K562 (cell line): ENCODE results near the gene ACBD3. TPM values are rescaled to one million over a fixed set of nuclear protein-coding genes. Genes with fewer than 3 reads are reported as not detected.

Experiments used
- CHCHD3 ChIP-seq: fragments of 250-450 bp; sonication (Bioruptor Pico); IDR thresholded peaks from 2 replicates; pipeline ENCODE4 v2.1.2; 2022; ENCODE audit warnings: mild to moderate bottlenecking
- CHD1 ChIP-seq: fragments of 200-600 bp; sonication (generic); IDR thresholded peaks from one replicate; pipeline ENCODE4 v1.6.1; 2012; ENCODE audit warnings: mild to moderate bottlenecking, moderate library complexity, low read length, inconsistent platforms
- FUS ChIP-seq: fragments of 200-400 bp; formaldehyde crosslinking; optimal IDR thresholded peaks from 2 replicates; pipeline ENCODE3; 2017; ENCODE audit warnings: low read depth, low read length
- HIVEP1 ChIP-seq: fragments of 250-450 bp; sonication (Bioruptor Pico); IDR thresholded peaks from 2 replicates; pipeline ENCODE4 v1.4.0; 2020; ENCODE audit warnings: mild to moderate bottlenecking
- ID3 ChIP-seq, 2 experiments: fragments of 250-450 bp in 1 of 2; fragments of 450-650 bp in 1 of 2; sonication (Bioruptor Pico) in 1 of 2; IDR thresholded peaks; 2 replicates each; pipeline versions ENCODE4 v1.6.1 to v1.8.0; 2016 to 2021; ENCODE audit warnings: mild to moderate bottlenecking in 2 of 2, moderate library complexity in 2 of 2, missing compliant biosample characterization in 1 of 2, missing genetic modification characterization in 1 of 2
- LARP7 ChIP-seq: fragments of 450-650 bp; IDR thresholded peaks from 2 replicates; pipeline ENCODE4 v1.6.1; 2016
- MAFG ChIP-seq: fragments of 450-650 bp; conservative IDR thresholded peaks from 2 replicates; pipeline ENCODE4 v1.6.1; 2016; ENCODE audit warnings: missing genetic modification characterization, missing compliant biosample characterization
- MTA3 ChIP-seq: fragments of 450-650 bp; formaldehyde crosslinking; IDR thresholded peaks from 2 replicates; pipeline ENCODE4 v1.6.1; 2017; ENCODE audit warnings: mild to moderate bottlenecking, borderline replicate concordance
- MTF1 ChIP-seq: fragments of 250-450 bp; sonication (Bioruptor Pico); IDR thresholded peaks from 2 replicates; pipeline ENCODE4 v1.9.0; 2021; ENCODE audit warnings: moderate library complexity, mild to moderate bottlenecking, inconsistent platforms, borderline replicate concordance
- SMARCC2 ChIP-seq: fragments of 450-650 bp; IDR thresholded peaks from 2 replicates; pipeline ENCODE4 v1.6.1; 2017; ENCODE audit warnings: antibody characterized with exemption, moderate library complexity, mild to moderate bottlenecking, low read depth
- SP1 ChIP-seq: sonication (generic); formaldehyde crosslinking; IDR thresholded peaks from 2 replicates; pipeline ENCODE4 v1.8.1; 2022; ENCODE audit warnings: mild to moderate bottlenecking, missing genetic modification reagents
- SRF ChIP-seq, 2 experiments: fragments of 250-450, 450-650 bp in 1 of 2; sonication (Bioruptor Pico) in 1 of 2; sonication (generic) in 1 of 2; formaldehyde crosslinking; IDR thresholded peaks; 2 replicates each; pipeline versions ENCODE4 v1.5.0 to v1.5.1; 2020 to 2022; ENCODE audit warnings: mild to moderate bottlenecking in 1 of 2, missing genetic modification reagents in 1 of 2
- XRCC5 ChIP-seq: fragments of 200-400 bp; formaldehyde crosslinking; IDR thresholded peaks from 2 replicates; pipeline ENCODE4 v1.6.1; 2017; ENCODE audit warnings: low read depth, mild to moderate bottlenecking, low read length
- ZBTB17 ChIP-seq: fragments of 450-650 bp; formaldehyde crosslinking; IDR thresholded peaks from 2 replicates; pipeline ENCODE4 v1.4.0; 2020; ENCODE audit warnings: mild to moderate bottlenecking
- ZNF174 ChIP-seq: fragments of 250-450 bp; sonication (Bioruptor Pico); IDR thresholded peaks from 2 replicates; pipeline ENCODE4 v1.4.0; 2020; ENCODE audit warnings: mild to moderate bottlenecking
- ZNF583 ChIP-seq: fragments of 250-450 bp; sonication (Bioruptor Pico); IDR thresholded peaks from 2 replicates; pipeline ENCODE4 v1.4.0; 2020
- ZNF76 ChIP-seq: fragments of 250-450 bp; sonication (Bioruptor Pico); IDR thresholded peaks from 2 replicates; pipeline ENCODE4 v1.4.0; 2020; ENCODE audit warnings: mild to moderate bottlenecking, moderate library complexity, borderline replicate concordance
- polyA plus RNA-seq, 8 experiments: library from polyadenylated mRNA; depleted of rRNA in 4 of 8; stranded (reverse) in 5 of 8; unstranded in 3 of 8; fragments of >200 nt; fragmentation: Nextera tagmentation in 2 of 8; fragmentation: Illumina TruSeq in 1 of 8; extraction: Ambion mirVana in 2 of 8; extraction: Trizol in 1 of 8; gene quantifications; 2 replicates each; pipeline versions ENCODE4 v1.2.1 to v1.2.3, GENCODE V29; 2011 to 2014; ENCODE audit warnings: inconsistent platforms in 1 of 8, missing spikeins in 1 of 8
- total RNA-seq, 7 experiments: library from RNA; depleted of rRNA in 6 of 7; stranded (reverse); fragments of >200 nt in 6 of 7; fragmentation: Illumina TruSeq in 2 of 7; extraction: Trizol in 2 of 7; gene quantifications; 2 replicates each; pipeline versions ENCODE4 v1.2.1 to v1.2.3, GENCODE V29; 2011 to 2021; ENCODE audit warnings: low replicate concordance in 1 of 7
- TF ChIP-seq, protein P1 (sequence below), 2 experiments: IDR thresholded peaks; 2 replicates each; pipeline ENCODE4 v1.6.1; 2012; ENCODE audit warnings: improper control_type of control experiment in 2 of 2, low read depth in 2 of 2, low read length in 2 of 2, borderline replicate concordance in 1 of 2
- TF ChIP-seq, protein P2 (sequence below): fragments of 250-450 bp; sonication (Bioruptor Pico); IDR thresholded peaks from 2 replicates; pipeline ENCODE4 v1.4.0; 2020

Gene ACBD3
- total and polyA plus RNA-seq, 9 of the 15 experiments (the other 6 are each of a cell fraction or from before 2014, with no cell fraction given), result 11.1 to 36.7 (median 26.9) TPM

GRCh38 chr1:226121049-226121586, 65.4 kb downstream of the ACBD3 start (continued):
- no peak for TF ChIP-seq SMARCC2
- TF ChIP-seq ZNF76 (CRISPR knock-in tag), result 0 out of 2 replicates have a peak, but pooled peaks have one; percentile 64
- TF ChIP-seq LARP7, result no peak
- peak in 1 of 2 experiments; percentile 4; a peak in 1 of 4 replicates for TF ChIP-seq SRF (CRISPR knock-in tag; IDR thresholded peaks at IDR 0.05)
- 0 out of 2 replicates have a peak, but pooled peaks have one; percentile 30 for TF ChIP-seq MTA3
- no peak for TF ChIP-seq XRCC5
- 0 out of 2 replicates have a peak, but pooled peaks have one; percentile 14 for TF ChIP-seq ZNF583 (CRISPR knock-in tag)
- TF ChIP-seq FUS, result no peak
- TF ChIP-seq, protein P1, sequence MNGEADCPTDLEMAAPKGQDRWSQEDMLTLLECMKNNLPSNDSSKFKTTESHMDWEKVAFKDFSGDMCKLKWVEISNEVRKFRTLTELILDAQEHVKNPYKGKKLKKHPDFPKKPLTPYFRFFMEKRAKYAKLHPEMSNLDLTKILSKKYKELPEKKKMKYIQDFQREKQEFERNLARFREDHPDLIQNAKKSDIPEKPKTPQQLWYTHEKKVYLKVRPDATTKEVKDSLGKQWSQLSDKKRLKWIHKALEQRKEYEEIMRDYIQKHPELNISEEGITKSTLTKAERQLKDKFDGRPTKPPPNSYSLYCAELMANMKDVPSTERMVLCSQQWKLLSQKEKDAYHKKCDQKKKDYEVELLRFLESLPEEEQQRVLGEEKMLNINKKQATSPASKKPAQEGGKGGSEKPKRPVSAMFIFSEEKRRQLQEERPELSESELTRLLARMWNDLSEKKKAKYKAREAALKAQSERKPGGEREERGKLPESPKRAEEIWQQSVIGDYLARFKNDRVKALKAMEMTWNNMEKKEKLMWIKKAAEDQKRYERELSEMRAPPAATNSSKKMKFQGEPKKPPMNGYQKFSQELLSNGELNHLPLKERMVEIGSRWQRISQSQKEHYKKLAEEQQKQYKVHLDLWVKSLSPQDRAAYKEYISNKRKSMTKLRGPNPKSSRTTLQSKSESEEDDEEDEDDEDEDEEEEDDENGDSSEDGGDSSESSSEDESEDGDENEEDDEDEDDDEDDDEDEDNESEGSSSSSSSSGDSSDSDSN (IDR thresholded peaks at IDR 0.05; ENCODE audit: borderline replicate concordance in 1 of 2, low read depth in 2 of 2, low read length in 2 of 2), result no peak
- no peak for TF ChIP-seq MAFG
- TF ChIP-seq MTF1 (CRISPR knock-in tag), result no peak
- TF ChIP-seq SP1, result 0 out of 2 replicates have a peak, but pooled peaks have one; percentile 1
- TF ChIP-seq ZBTB17 (CRISPR knock-in tag), result 0 out of 2 replicates have a peak, but pooled peaks have one; percentile 72
- TF ChIP-seq, protein P2, sequence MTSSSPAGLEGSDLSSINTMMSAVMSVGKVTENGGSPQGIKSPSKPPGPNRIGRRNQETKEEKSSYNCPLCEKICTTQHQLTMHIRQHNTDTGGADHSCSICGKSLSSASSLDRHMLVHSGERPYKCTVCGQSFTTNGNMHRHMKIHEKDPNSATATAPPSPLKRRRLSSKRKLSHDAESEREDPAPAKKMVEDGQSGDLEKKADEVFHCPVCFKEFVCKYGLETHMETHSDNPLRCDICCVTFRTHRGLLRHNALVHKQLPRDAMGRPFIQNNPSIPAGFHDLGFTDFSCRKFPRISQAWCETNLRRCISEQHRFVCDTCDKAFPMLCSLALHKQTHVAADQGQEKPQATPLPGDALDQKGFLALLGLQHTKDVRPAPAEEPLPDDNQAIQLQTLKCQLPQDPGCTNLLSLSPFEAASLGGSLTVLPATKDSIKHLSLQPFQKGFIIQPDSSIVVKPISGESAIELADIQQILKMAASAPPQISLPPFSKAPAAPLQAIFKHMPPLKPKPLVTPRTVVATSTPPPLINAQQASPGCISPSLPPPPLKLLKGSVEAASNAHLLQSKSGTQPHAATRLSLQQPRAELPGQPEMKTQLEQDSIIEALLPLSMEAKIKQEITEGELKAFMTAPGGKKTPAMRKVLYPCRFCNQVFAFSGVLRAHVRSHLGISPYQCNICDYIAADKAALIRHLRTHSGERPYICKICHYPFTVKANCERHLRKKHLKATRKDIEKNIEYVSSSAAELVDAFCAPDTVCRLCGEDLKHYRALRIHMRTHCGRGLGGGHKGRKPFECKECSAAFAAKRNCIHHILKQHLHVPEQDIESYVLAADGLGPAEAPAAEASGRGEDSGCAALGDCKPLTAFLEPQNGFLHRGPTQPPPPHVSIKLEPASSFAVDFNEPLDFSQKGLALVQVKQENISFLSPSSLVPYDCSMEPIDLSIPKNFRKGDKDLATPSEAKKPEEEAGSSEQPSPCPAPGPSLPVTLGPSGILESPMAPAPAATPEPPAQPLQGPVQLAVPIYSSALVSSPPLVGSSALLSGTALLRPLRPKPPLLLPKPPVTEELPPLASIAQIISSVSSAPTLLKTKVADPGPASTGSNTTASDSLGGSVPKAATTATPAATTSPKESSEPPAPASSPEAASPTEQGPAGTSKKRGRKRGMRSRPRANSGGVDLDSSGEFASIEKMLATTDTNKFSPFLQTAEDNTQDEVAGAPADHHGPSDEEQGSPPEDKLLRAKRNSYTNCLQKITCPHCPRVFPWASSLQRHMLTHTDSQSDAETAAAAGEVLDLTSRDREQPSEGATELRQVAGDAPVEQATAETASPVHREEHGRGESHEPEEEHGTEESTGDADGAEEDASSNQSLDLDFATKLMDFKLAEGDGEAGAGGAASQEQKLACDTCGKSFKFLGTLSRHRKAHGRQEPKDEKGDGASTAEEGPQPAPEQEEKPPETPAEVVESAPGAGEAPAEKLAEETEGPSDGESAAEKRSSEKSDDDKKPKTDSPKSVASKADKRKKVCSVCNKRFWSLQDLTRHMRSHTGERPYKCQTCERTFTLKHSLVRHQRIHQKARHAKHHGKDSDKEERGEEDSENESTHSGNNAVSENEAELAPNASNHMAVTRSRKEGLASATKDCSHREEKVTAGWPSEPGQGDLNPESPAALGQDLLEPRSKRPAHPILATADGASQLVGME (CRISPR knock-in tag), result no peak
- TF ChIP-seq ID3 (CRISPR knock-in tag; IDR thresholded peaks at IDR 0.05), result no peak
- 0 out of 2 replicates have a peak, but pooled peaks have one; percentile 61 for TF ChIP-seq ID3 (tag; IDR thresholded peaks at IDR 0.05)
- TF ChIP-seq CHCHD3 (CRISPR knock-in tag), result no peak
- TF ChIP-seq HIVEP1 (CRISPR knock-in tag), result 0 out of 2 replicates have a peak, but pooled peaks have one; percentile 65
- no peak for TF ChIP-seq CHD1
- no peak for TF ChIP-seq ZNF174 (CRISPR knock-in tag)
